ENCODE results near the gene SSR1. TPM values are rescaled to one million over a fixed set of nuclear protein-coding genes. Genes with fewer than 3 reads are reported as not detected.

Gene SSR1
- total RNA-seq, 1 experiment from 2014 or later, result 102 TPM

GRCh38 chr6:7262746-7263518 is 50.1 kb downstream of the SSR1 start:
- Histone ChIP-seq H2BK20ac (ENCODE audit: low read depth, low read length, poor library complexity, severe bottlenecking) (no peak overlapping the region), H2BK5ac (ENCODE audit: insufficient read length, low read length) (no peak overlapping the region), H4K20me1 (ENCODE audit: control insufficient read depth, insufficient read depth, insufficient read length) (no peaks in the 10 kb centered on the region), H2BK120ac (ENCODE audit: low read depth, low read length, poor library complexity, severe bottlenecking) (no peak overlapping the region), H3K9ac (ENCODE audit: extremely low read depth, insufficient read length, low read length) (no peak overlapping the region), H3T11ph (ENCODE audit: low read length) (no peak overlapping the region), H3K14ac (ENCODE audit: insufficient read depth, low read length) (no peak overlapping the region), H2BK12ac (ENCODE audit: insufficient read length, low read depth, low read length) (no peak overlapping the region), H2AFZ (ENCODE audit: low read length) (no peak overlapping the region), H3K79me1 (ENCODE audit: insufficient read depth, low read depth, low read length, poor library complexity, severe bottlenecking) (no peaks in the 10 kb centered on the region), H2AK5ac (ENCODE audit: insufficient read length, low read length) (no peak overlapping the region), H3K4me2 (ENCODE audit: insufficient read depth, insufficient read length, low read length) (no peak overlapping the region), H3K18ac (ENCODE audit: insufficient read length, low read depth, low read length) (no peak overlapping the region), H3K4me1 (ENCODE audit: insufficient read depth, low read length) (peaks cover 3% of the 10 kb centered on the region; the same call in 1 of the 2 replicates), H4K91ac (ENCODE audit: insufficient read length, low read depth, low read length) (no peak overlapping the region), H3K23ac (ENCODE audit: insufficient read length, low read depth, low read length) (no peak overlapping the region), H4K5ac (ENCODE audit: insufficient read length, low read depth, low read length) (no peak overlapping the region), H3K9me3 (ENCODE audit: control insufficient read depth, low read depth, low read length) (no peaks in the 10 kb centered on the region), H4K8ac (replicated peaks; ENCODE audit: insufficient read length, low read depth, low read length) (no peak overlapping the region), H3K27ac (ENCODE audit: insufficient read length, low read depth, low read length) (no peak overlapping the region), H3K27me3 (ENCODE audit: insufficient read depth, low read length) (no peaks in the 10 kb centered on the region), H3K79me2 (ENCODE audit: insufficient read depth, low read length) (no peaks in the 10 kb centered on the region), H3K56ac (ENCODE audit: insufficient read length, low read depth, low read length) (no peak overlapping the region), H3K23me2 (ENCODE audit: insufficient read length, low read depth, low read length, poor library complexity, severe bottlenecking) (peaks cover 3% of the 10 kb centered on the region), H3K4ac (ENCODE audit: low read depth, low read length) (no peak overlapping the region), H2BK15ac (ENCODE audit: low read depth, low read length) (no peak overlapping the region)
- no CpG with 5 or more reads among the region's 16 CpGs for WGBS (ENCODE audit: extremely low coverage, insufficient read length, low lambda C conversion rate)
- Mint-ChIP-seq H3K4me1 (peaks cover 16 to 28% of the 10 kb centered on the region in 2 experiments), H3K4me3 (peak overlapping the region in 1 of 2 experiments; percentile 80; a peak in 1 of 5 replicates), H3K27me3 (ENCODE audit: low read depth) (peaks cover 13% of the 10 kb centered on the region), H3K9me3 (no peaks in the 10 kb centered on the region; a peak in 1 of 5 replicates), H3K27ac (no peak overlapping the region), H3K36me3 (ENCODE audit: insufficient read depth in 1 of 3, low read depth in 3 of 3) (no peaks in the 10 kb centered on the region)
- TF ChIP-seq CTCF (conservative IDR thresholded peaks at IDR 0.05), result no peak
- no peak for DNase-seq

Data from H9 (cell line).